H1 (cell line): ENCODE data around the gene CYSRT1. TPM values are rescaled to one million over a fixed set of nuclear protein-coding genes. Genes with fewer than 3 reads are reported as not detected.

Experiments used
- CTCF ChIA-PET: fragments of 300-600 bp; sonication (Branson Sonifier 250); formaldehyde crosslinking; loops from one replicate; lab custom pipeline; 2021; ENCODE audit not compliant: partially characterized antibody; lab: Charles Lee
- POLR2A ChIA-PET: fragments of 300-600 bp; sonication (Branson Sonifier 250); formaldehyde crosslinking; loops from one replicate; lab custom pipeline; 2021; ENCODE audit warnings: inconsistent platforms; ENCODE audit not compliant: partially characterized antibody; lab: Charles Lee
- DNase-seq, 2 experiments: peaks; one replicate each; pipeline versions ENCODE4 v3.0.0 to v3.0.0-alpha.2; 2010 to 2022; ENCODE audit warnings: low spot score in 2 of 2, low read depth in 1 of 2, mixed read lengths in 1 of 2
- FAIRE-seq: peaks from 2 replicates; lab custom pipeline; 2011; peaks lifted over from hg19 to GRCh38; lab: Jason Lieb, UNC
- H2AFZ ChIP-seq: 2 replicates; pipeline ENCODE4 v1.8.1; 2012; ENCODE audit warnings: low read length, inconsistent platforms
- H2AK5ac ChIP-seq: 2 replicates; pipeline ENCODE4 v1.6.1; 2013; ENCODE audit warnings: low read depth, low read length
- H2BK120ac ChIP-seq: replicated peaks from 2 replicates; pipeline ENCODE3; 2013; ENCODE audit warnings: low read depth, low read length, inconsistent platforms
- H2BK12ac ChIP-seq: 2 replicates; pipeline ENCODE4 v1.6.1; 2013; ENCODE audit warnings: low read depth, low read length
- H2BK15ac ChIP-seq: 2 replicates; pipeline ENCODE4 v1.6.1; 2013; ENCODE audit warnings: low read length
- H2BK20ac ChIP-seq: 2 replicates; pipeline ENCODE4 v1.6.1; 2013; ENCODE audit warnings: low read length
- H2BK5ac ChIP-seq: 2 replicates; pipeline ENCODE4 v1.6.1; 2013; ENCODE audit warnings: low read depth, low read length
- H3K14ac ChIP-seq: 2 replicates; pipeline ENCODE4 v1.6.1; 2013; ENCODE audit warnings: inconsistent platforms; ENCODE audit not compliant: insufficient read length
- H3K18ac ChIP-seq: 2 replicates; pipeline ENCODE4 v1.6.1; 2013; ENCODE audit warnings: low read length; ENCODE audit errors: extremely low read depth
- H3K23ac ChIP-seq: 2 replicates; pipeline ENCODE4 v1.6.1; 2013; ENCODE audit warnings: inconsistent platforms; ENCODE audit not compliant: insufficient read length
- H3K23me2 ChIP-seq: 2 replicates; pipeline ENCODE4 v1.6.1; 2013; ENCODE audit warnings: low read depth, low read length
- H3K27ac ChIP-seq: 2 replicates; pipeline ENCODE4 v1.6.1; 2011; ENCODE audit warnings: low read depth, low read length, inconsistent platforms
- H3K27me3 ChIP-seq, 4 experiments: replicated peaks in 1 of 4; 1 replicate in 1 of 4; 2 replicates in 3 of 4; pipeline versions ENCODE4 v1.6.1 to v1.8.1; 2011 to 2013; ENCODE audit warnings: low read length in 3 of 4, mild to moderate bottlenecking in 3 of 4, inconsistent platforms in 2 of 4, mixed read lengths in 2 of 4, moderate library complexity in 1 of 4; ENCODE audit not compliant: control insufficient read depth in 3 of 4, insufficient read depth in 3 of 4; ENCODE audit errors: extremely low read depth in 1 of 4
- H3K36me3 ChIP-seq, 4 experiments: 2 replicates each; pipeline versions ENCODE4 v1.6.1 to v1.8.1; 2011 to 2013; ENCODE audit warnings: mild to moderate bottlenecking in 4 of 4, low read length in 3 of 4, moderate library complexity in 2 of 4, control low read depth in 1 of 4, inconsistent platforms in 1 of 4; ENCODE audit not compliant: insufficient read depth in 4 of 4, control insufficient read depth in 2 of 4
- H3K4ac ChIP-seq: replicated peaks from 2 replicates; pipeline ENCODE3; 2013; ENCODE audit warnings: low read length, low read depth, mixed read lengths, inconsistent platforms; ENCODE audit not compliant: insufficient read length
- H3K4me1 ChIP-seq, 4 experiments: replicated peaks in 1 of 4; 1 replicate in 1 of 4; 2 replicates in 3 of 4; pipeline versions ENCODE4 v1.6.1 to v1.8.1; 2011 to 2013; ENCODE audit warnings: low read length in 3 of 4, inconsistent platforms in 2 of 4, mixed read lengths in 1 of 4; ENCODE audit not compliant: insufficient read depth in 4 of 4, control insufficient read depth in 3 of 4
- H3K4me2 ChIP-seq, 2 experiments: 2 replicates each; pipeline versions ENCODE4 v1.6.1 to v1.8.1; 2011 to 2013; ENCODE audit warnings: low read depth in 2 of 2, low read length in 2 of 2, control low read depth in 1 of 2, inconsistent platforms in 1 of 2, mild to moderate bottlenecking in 1 of 2; ENCODE audit not compliant: insufficient read depth in 1 of 2
- H3K4me3 ChIP-seq, 4 experiments: fragments of 200-600, 300-600 bp in 1 of 4; sonication (generic), shearing (Covaris generic), sonication (Bioruptor Twin) in 1 of 4; 2 replicates each; pipeline versions ENCODE4 v1.5.1 to v1.8.1; 2011 to 2016; ENCODE audit warnings: low read length in 4 of 4, low read depth in 3 of 4, control low read depth in 2 of 4, inconsistent platforms in 2 of 4, mild to moderate bottlenecking in 2 of 4, mixed read lengths in 1 of 4, moderate library complexity in 1 of 4; ENCODE audit not compliant: insufficient read depth in 2 of 4; ENCODE audit errors: extremely low read depth in 1 of 4
- H3K56ac ChIP-seq: replicated peaks from 2 replicates; pipeline ENCODE3; 2013; ENCODE audit warnings: low read depth, mild to moderate bottlenecking, mixed read lengths, low read length, inconsistent platforms; ENCODE audit not compliant: insufficient read length
- H3K79me1 ChIP-seq: 2 replicates; pipeline ENCODE4 v1.6.1; 2013; ENCODE audit warnings: low read depth, low read length, control low read depth
- H3K79me2 ChIP-seq, 2 experiments: 2 replicates each; pipeline versions ENCODE4 v1.6.1 to v1.8.1; 2012 to 2013; ENCODE audit warnings: low read length in 2 of 2, mild to moderate bottlenecking in 2 of 2, inconsistent platforms in 1 of 2; ENCODE audit not compliant: insufficient read depth in 2 of 2, control insufficient read depth in 1 of 2
- H3K9ac ChIP-seq, 4 experiments: replicated peaks in 1 of 4; 1 replicate in 1 of 4; 2 replicates in 3 of 4; pipeline versions ENCODE4 v1.6.1 to v1.8.1; 2011 to 2013; ENCODE audit warnings: low read depth in 3 of 4, low read length in 3 of 4, control low read depth in 2 of 4, mild to moderate bottlenecking in 2 of 4, moderate library complexity in 2 of 4, inconsistent platforms in 1 of 4; ENCODE audit errors: extremely low read depth in 1 of 4
- H3K9me3 ChIP-seq, 2 experiments: 2 replicates each; pipeline versions ENCODE4 v1.6.1 to v1.8.1; 2012 to 2013; ENCODE audit warnings: mild to moderate bottlenecking in 2 of 2, moderate library complexity in 2 of 2, control low read depth in 1 of 2, inconsistent platforms in 1 of 2, low read depth in 1 of 2, low read length in 1 of 2, mixed read lengths in 1 of 2; ENCODE audit not compliant: insufficient read depth in 2 of 2
- H4K20me1 ChIP-seq, 2 experiments: replicated peaks in 1 of 2; 2 replicates each; pipeline versions ENCODE3 to v1.8.1; 2011 to 2013; ENCODE audit warnings: inconsistent platforms in 2 of 2, low read length in 2 of 2, mild to moderate bottlenecking in 1 of 2; ENCODE audit not compliant: insufficient read depth in 2 of 2, control insufficient read depth in 1 of 2
- H4K5ac ChIP-seq: 2 replicates; pipeline ENCODE4 v1.6.1; 2013; ENCODE audit warnings: low read length, low read depth, mixed read lengths, inconsistent platforms; ENCODE audit not compliant: insufficient read length
- H4K8ac ChIP-seq: 2 replicates; pipeline ENCODE4 v1.8.0; 2013; ENCODE audit warnings: mild to moderate bottlenecking, moderate library complexity, low read length, inconsistent platforms; ENCODE audit not compliant: insufficient read depth; ENCODE audit errors: extremely low read depth
- H4K91ac ChIP-seq: replicated peaks from 2 replicates; pipeline ENCODE3; 2013; ENCODE audit warnings: low read length, mixed read lengths, inconsistent platforms; ENCODE audit not compliant: insufficient read length
- BACH1 ChIP-seq: IDR thresholded peaks from 2 replicates; pipeline ENCODE4 v1.6.1; 2012; ENCODE audit warnings: low read length, improper control_type of control experiment
- BCL11A ChIP-seq, 2 experiments: IDR thresholded peaks; one replicate each; pipeline ENCODE4 v1.6.1; 2011; ENCODE audit warnings: low read depth in 2 of 2, low read length in 2 of 2, mild to moderate bottlenecking in 2 of 2
- CBX5 ChIP-seq: fragments of 300-800, 300-1000 bp; sonication (generic); IDR thresholded peaks from 2 replicates; pipeline ENCODE4 v1.7.1; 2016; ENCODE audit warnings: antibody characterized with exemption, low read length, low read depth
- CREB1 ChIP-seq: IDR thresholded peaks from 2 replicates; pipeline ENCODE4 v1.6.1; 2012; ENCODE audit warnings: inconsistent platforms
- CTBP2 ChIP-seq: IDR thresholded peaks from 2 replicates; pipeline ENCODE4 v1.7.0; 2011; ENCODE audit warnings: borderline replicate concordance, mild to moderate bottlenecking, moderate library complexity, mixed read lengths, low read length; ENCODE audit not compliant: insufficient read depth, insufficient read length
- HDAC2 ChIP-seq, 2 experiments: fragments of 300-600 bp in 1 of 2; sonication (generic) in 1 of 2; IDR thresholded peaks; 2 replicates each; pipeline ENCODE4 v1.6.1; 2011 to 2012; ENCODE audit warnings: low read depth in 2 of 2, low read length in 2 of 2, mild to moderate bottlenecking in 2 of 2, moderate library complexity in 2 of 2, borderline replicate concordance in 1 of 2, inconsistent platforms in 1 of 2
- KDM1A ChIP-seq: fragments of 200-600, 300-600 bp; sonication (generic); IDR thresholded peaks from 2 replicates; pipeline ENCODE4 v1.7.1; 2016; ENCODE audit warnings: mild to moderate bottlenecking, low read length, borderline replicate concordance
- MAX ChIP-seq: IDR thresholded peaks from 2 replicates; pipeline ENCODE4 v1.6.1; 2012; ENCODE audit warnings: inconsistent platforms
- RAD21 ChIP-seq, 2 experiments: IDR thresholded peaks in 1 of 2; conservative IDR thresholded peaks in 1 of 2; 2 replicates each; pipeline ENCODE4 v1.6.1; 2011; ENCODE audit warnings: low read depth in 2 of 2, low read length in 2 of 2, improper control_type of control experiment in 1 of 2, inconsistent platforms in 1 of 2, mild to moderate bottlenecking in 1 of 2, moderate library complexity in 1 of 2
- SIRT6 ChIP-seq: IDR thresholded peaks from one replicate; pipeline ENCODE4 v1.7.1; 2012; ENCODE audit warnings: low read length, inconsistent platforms
- WGBS, 2 experiments: shearing (Covaris generic) in 1 of 2; methylation state at CpG; one replicate each; pipeline versions ENCODE4 v1.1.6 to v1.1.7; 2013 to 2015; ENCODE audit warnings: low lambda C conversion rate in 2 of 2, mixed read lengths in 2 of 2, inconsistent platforms in 1 of 2, low coverage in 1 of 2, missing lambda C conversion rate in 1 of 2; ENCODE audit not compliant: insufficient replicate concordance in 2 of 2, insufficient coverage in 1 of 2, insufficient read length in 1 of 2; ENCODE audit errors: extremely low coverage in 1 of 2, missing lambda C conversion rate in 1 of 2; 5-methylcytosine and 5-hydroxymethylcytosine counted together
- polyA plus RNA-seq, 7 experiments: library from polyadenylated mRNA; depleted of rRNA in 3 of 7; stranded (reverse) in 5 of 7; unstranded in 2 of 7; fragments of >200 nt in 5 of 7; fragments of 200-250 nt in 2 of 7; gene quantifications; 1 replicate in 5 of 7; 2 replicates in 1 of 7; 4 replicates in 1 of 7; pipeline versions ENCODE4 v1.2.1 to v1.2.3, GENCODE V29; 2011 to 2013; ENCODE audit warnings: missing spikeins in 2 of 7, mixed read lengths in 2 of 7
- total RNA-seq: library from RNA; stranded (reverse); fragmentation: NEBNext Ultra II Directional; extraction: Animal tissue kit (Norgen Biotek cat#: 25700); gene quantifications from 2 replicates; pipeline ENCODE4 v1.2.1, GENCODE V29; 2021

The CYSRT1 gene
- total and polyA plus RNA-seq, 2 of the 8 experiments (the other 6 are each of a cell fraction or from before 2014, with no cell fraction given) = 1.0 to 6.5 TPM

- Histone ChIP-seq H4K20me1 (peaks cover under 1 to 6% of the 10 kb centered on the region in 2 experiments), H3K27ac (no peak overlapping the region), H4K8ac (peak overlapping the region; percentile 51; the same call in 1 of the 2 replicates), H3K9me3 (no peaks in the 10 kb centered on the region), H2AK5ac (no peak overlapping the region), H3K4me2 (no peak overlapping the region), H2AFZ (no peak overlapping the region), H4K91ac (no peak overlapping the region), H3K23me2 (no peaks in the 10 kb centered on the region), H3K4me1 (peaks cover 0 to 17% (median 8%) of the 10 kb centered on the region in 4 experiments; a peak in 6 of 7 replicates), H3K18ac (no peak overlapping the region), H3K4ac (no peak overlapping the region), H2BK120ac (no peak overlapping the region), H2BK5ac (no peak overlapping the region), H4K5ac (no peak overlapping the region), H3K4me3 (no peak overlapping the region), H3K79me1 (no peaks in the 10 kb centered on the region), H2BK12ac (no peak overlapping the region), H3K9ac (no peak overlapping the region), H3K79me2 (no peaks in the 10 kb centered on the region), H2BK20ac (no peak overlapping the region), H3K14ac (no peak overlapping the region), H3K23ac (no peak overlapping the region), H2BK15ac (no peak overlapping the region), H3K36me3 (no peaks in the 10 kb centered on the region), H3K56ac (no peak overlapping the region), H3K27me3 (no peaks in the 10 kb centered on the region; a peak in 1 of 7 replicates)
- DNase-seq = no peak
- ChIA-PET CTCF (interaction anchor here (0.6 to 20.2 kb wide), 8 partner anchors 11 to 204 kb away, joined by 3 to 204 read pairs (median 4); partner anchors contain the start of genes ANAPC2, NDOR1, SSNA1 and TMEM203), POLR2A (interaction anchor here (0.6 to 69.9 kb wide), 3 partner anchors 2 to 534 kb away, joined by 3 to 1462 read pairs (median 1462); partner anchors contain the start of genes CYSRT1, NDOR1, NELFB and RNF208)
- WGBS, 2 experiments = 84% methylated on average over 15 of the region's 40 CpGs; no CpG with 5 or more reads in 1 of the 2 experiments
- FAIRE-seq = no peak
- TF ChIP-seq SIRT6 = no peak
- no peak for TF ChIP-seq CBX5
- no peak for TF ChIP-seq BACH1
- no peak for TF ChIP-seq MAX
- TF ChIP-seq CREB1 = no peak
- no peak for TF ChIP-seq HDAC2 (IDR thresholded peaks at IDR 0.05; ENCODE audit: borderline replicate concordance in 1 of 2, low read depth in 2 of 2, low read length in 2 of 2)
- TF ChIP-seq BCL11A (IDR thresholded peaks at IDR 0.05; ENCODE audit: low read depth in 2 of 2, low read length in 2 of 2) = no peak
- no peak for TF ChIP-seq RAD21 (IDR thresholded peaks at IDR 0.05 in 1 of 2, conservative IDR thresholded peaks at IDR 0.05 in 1 of 2; ENCODE audit: low read depth in 2 of 2, low read length in 2 of 2)
- TF ChIP-seq CTBP2 = no peak
- TF ChIP-seq KDM1A = no peak
Measured at GRCh38 chr9:137233143-137233980, 8.4 kb downstream of the CYSRT1 start.
